LNCaP clone FGC (cell line): ENCODE data around the gene WNT4.
A peak's percentile ranks its signal among the peaks of the same experiment; 100 is the strongest.

Experiments used
- DNase-seq: peaks from one replicate; pipeline ENCODE4 v3.0.0-alpha.2; 2011; ENCODE audit warnings: low read depth
- H3K4me3 ChIP-seq: 2 replicates; pipeline ENCODE4 v1.5.1; 2011; ENCODE audit warnings: mild to moderate bottlenecking, low read depth, low read length, control low read depth
- TF ChIP-seq, protein P1 (sequence below): IDR thresholded peaks from 2 replicates; pipeline ENCODE4 v1.5.1; 2012; ENCODE audit warnings: mild to moderate bottlenecking; ENCODE audit not compliant: control insufficient read depth, insufficient read depth; ENCODE audit errors: extremely low read depth

WNT4 gene

DNA sequence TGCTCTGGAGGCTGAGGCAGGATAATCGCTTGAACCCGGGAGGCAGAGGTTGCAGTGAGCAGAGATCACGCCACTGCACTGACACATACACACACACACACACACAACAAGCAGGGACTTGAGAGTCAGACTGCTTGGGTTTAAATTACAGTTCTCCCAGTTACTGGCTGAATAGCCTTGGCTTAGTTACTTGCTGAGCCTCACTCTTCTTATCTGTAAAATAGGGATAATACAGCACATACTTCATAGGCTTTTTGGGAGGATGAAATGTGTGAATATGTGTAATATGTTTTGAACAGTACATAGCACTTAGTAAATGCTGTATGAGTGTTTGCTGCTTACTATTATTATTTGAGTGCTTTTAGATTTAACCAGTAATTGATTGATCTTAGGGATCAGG lies 66.6 kb downstream of the WNT4 start:
- TF ChIP-seq, protein P1, sequence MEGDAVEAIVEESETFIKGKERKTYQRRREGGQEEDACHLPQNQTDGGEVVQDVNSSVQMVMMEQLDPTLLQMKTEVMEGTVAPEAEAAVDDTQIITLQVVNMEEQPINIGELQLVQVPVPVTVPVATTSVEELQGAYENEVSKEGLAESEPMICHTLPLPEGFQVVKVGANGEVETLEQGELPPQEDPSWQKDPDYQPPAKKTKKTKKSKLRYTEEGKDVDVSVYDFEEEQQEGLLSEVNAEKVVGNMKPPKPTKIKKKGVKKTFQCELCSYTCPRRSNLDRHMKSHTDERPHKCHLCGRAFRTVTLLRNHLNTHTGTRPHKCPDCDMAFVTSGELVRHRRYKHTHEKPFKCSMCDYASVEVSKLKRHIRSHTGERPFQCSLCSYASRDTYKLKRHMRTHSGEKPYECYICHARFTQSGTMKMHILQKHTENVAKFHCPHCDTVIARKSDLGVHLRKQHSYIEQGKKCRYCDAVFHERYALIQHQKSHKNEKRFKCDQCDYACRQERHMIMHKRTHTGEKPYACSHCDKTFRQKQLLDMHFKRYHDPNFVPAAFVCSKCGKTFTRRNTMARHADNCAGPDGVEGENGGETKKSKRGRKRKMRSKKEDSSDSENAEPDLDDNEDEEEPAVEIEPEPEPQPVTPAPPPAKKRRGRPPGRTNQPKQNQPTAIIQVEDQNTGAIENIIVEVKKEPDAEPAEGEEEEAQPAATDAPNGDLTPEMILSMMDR: no peak
- DNase-seq: no peak
- no peak overlapping the region for H3K4me3 ChIP-seq

DNA sequence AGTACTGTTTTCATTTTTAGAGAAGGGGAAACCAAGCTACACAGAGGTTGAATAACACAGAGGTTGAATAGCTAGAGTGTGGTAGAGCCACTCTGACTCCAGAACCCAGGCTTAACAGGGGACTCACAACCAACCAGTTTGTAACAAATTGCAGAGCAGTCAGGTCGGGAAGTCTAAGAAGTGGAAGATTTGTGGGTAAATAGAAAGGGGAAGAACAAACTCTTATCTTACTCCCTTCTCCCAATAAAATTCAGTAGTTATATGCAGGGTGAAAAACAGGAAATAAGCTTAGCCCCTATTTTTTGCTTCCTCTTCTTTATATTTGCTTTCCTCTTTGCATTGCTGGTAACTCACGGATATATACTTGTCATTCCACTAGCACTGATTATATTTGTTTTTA lies 67.2 kb downstream of the WNT4 start:
- no peak overlapping the region for H3K4me3 ChIP-seq
- TF ChIP-seq, protein P1: no peak
- peak; percentile 28 for DNase-seq

DNA sequence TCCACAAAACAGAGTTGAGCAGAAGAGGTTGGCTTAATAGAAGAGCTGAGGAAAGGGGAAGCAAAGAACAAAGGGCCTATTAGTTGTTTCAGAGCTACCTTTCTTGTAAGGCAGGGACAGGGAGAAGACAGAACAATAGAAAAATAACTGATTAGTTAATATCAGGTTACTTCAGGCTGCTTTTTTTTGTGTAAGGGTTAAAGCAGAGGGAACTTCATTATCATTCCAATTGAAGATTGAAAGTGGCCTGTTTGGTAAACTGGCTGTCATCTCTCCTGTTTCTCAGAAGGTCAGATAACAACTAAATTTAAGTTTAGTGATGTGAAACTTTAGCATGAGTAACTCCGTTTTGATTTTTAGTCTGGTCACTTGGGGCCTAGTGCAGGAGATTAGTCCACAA lies 68.1 kb downstream of the WNT4 start:
- TF ChIP-seq, protein P1: no peak
- no peak overlapping the region for H3K4me3 ChIP-seq
- DNase-seq: no peak

DNA sequence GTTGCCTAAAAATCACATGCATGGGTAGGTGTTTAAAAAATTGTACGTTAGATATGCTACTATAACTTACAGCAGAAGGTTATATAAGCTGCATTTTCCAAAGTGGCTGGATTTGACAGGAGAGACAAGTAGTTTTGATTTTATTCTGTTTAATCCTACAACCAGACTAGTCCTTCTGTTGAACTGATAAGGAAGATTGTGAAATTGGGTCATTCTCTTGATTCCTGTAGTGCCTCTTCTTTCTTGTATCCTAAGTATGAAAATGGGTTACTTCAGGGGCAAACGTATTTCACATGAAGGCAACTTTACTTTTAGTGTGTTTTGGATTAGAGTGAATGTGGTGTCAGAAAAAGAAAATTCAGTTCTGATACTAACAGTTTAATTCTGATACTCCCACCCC lies 71.4 kb downstream of the WNT4 start:
- no peak for DNase-seq
- TF ChIP-seq, protein P1: no peak
- H3K4me3 ChIP-seq: no peak overlapping the region
